BLaER1 (cell line): Measurements from ENCODE around the gene IQCE.
"Not testable (repeated sequence)": the region's sequence is repeated elsewhere in the genome, so short reads cannot be mapped to it uniquely, and the experiment has no call there.

ENCODE experiments used
- H3K27ac ChIP-seq: shearing (Covaris generic); formaldehyde crosslinking; 2 replicates; pipeline ENCODE4 v1.8.1; 2022
- H3K27me3 ChIP-seq: shearing (Covaris generic); formaldehyde crosslinking; 2 replicates; pipeline ENCODE4 v1.8.1; 2022
- H3K36me3 ChIP-seq: shearing (Covaris generic); formaldehyde crosslinking; 2 replicates; pipeline ENCODE4 v1.8.1; 2022
- H3K4me1 ChIP-seq: shearing (Covaris generic); formaldehyde crosslinking; 2 replicates; pipeline ENCODE4 v1.8.1; 2022
- H3K4me2 ChIP-seq: shearing (Covaris generic); formaldehyde crosslinking; 2 replicates; pipeline ENCODE4 v1.8.1; 2022
- H3K4me3 ChIP-seq: shearing (Covaris generic); formaldehyde crosslinking; 2 replicates; pipeline ENCODE4 v1.8.1; 2022
- H3K9ac ChIP-seq: shearing (Covaris generic); formaldehyde crosslinking; 2 replicates; pipeline ENCODE4 v1.8.1; 2022
- H3K9me3 ChIP-seq: shearing (Covaris generic); formaldehyde crosslinking; 2 replicates; pipeline ENCODE4 v1.8.1; 2022
- H4K20me1 ChIP-seq: shearing (Covaris generic); formaldehyde crosslinking; 2 replicates; pipeline ENCODE4 v1.8.1; 2022
- Cebpa-rat ChIP-seq: shearing (Covaris generic); IDR thresholded peaks from 2 replicates; pipeline ENCODE4 v1.8.1; 2022

The IQCE gene

GRCh38 chr7:2608921-2609411 lies 50.2 kb downstream of the IQCE start:
- H3K4me1 ChIP-seq = peaks cover 100% of the 10 kb centered on the region
- no peaks in the 10 kb centered on the region for H3K27me3 ChIP-seq
- peak overlapping the region; percentile 18; the same call in 1 of the 2 replicates for H3K4me3 ChIP-seq
- TF ChIP-seq Cebpa-rat = no peak
- H4K20me1 ChIP-seq = no peaks in the 10 kb centered on the region
- no peaks in the 10 kb centered on the region for H3K36me3 ChIP-seq
- no peaks in the 10 kb centered on the region for H3K9me3 ChIP-seq
- peak overlapping the region; percentile 72 for H3K9ac ChIP-seq
- H3K27ac ChIP-seq = peak overlapping the region; percentile 74
- H3K4me2 ChIP-seq = peak overlapping the region; percentile 91

- Histone ChIP-seq H3K4me3 (peak overlapping the region; percentile 29; the same call in 1 of the 2 replicates), H3K4me2 (peak overlapping the region; percentile 91), H3K27ac (peak overlapping the region; percentile 64), H3K4me1 (peaks cover 100% of the 10 kb centered on the region), H3K9ac (peak overlapping the region; percentile 63)
- H3K9me3 ChIP-seq, H4K20me1 ChIP-seq, H3K27me3 ChIP-seq, H3K36me3 ChIP-seq: not testable (repeated sequence)
These were observed 50.9 kb downstream of the IQCE start for GRCh38 chr7:2609646-2610045.

DNA sequence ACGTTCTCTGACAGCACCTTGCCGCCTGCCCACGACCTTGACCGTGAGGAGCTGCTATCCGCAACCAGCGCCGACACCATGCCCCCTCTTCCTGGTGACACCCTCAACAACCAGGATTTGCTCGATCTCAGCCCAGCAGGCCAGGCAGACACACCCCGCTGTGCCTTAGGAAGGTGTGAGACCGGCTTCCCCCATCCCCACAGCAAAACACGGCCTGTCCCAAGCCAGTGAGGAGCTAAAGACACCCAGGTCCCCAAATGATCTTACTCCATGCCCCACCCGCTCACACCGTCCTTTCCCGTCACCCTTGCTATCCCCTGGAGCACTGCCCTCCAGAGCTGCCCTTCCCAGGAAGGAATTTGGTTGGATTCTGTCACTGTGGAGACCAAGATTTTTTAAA lies 51.7 kb downstream of the IQCE start:
- Histone ChIP-seq H3K4me1 (peaks cover 100% of the 10 kb centered on the region), H3K4me3 (0 out of 2 replicates have a peak overlapping the region, but pooled peaks have one; percentile 29), H3K36me3 (no peaks in the 10 kb centered on the region), H3K4me2 (peak overlapping the region; percentile 91), H3K9me3 (no peaks in the 10 kb centered on the region), H4K20me1 (no peaks in the 10 kb centered on the region), H3K9ac (peak overlapping the region; percentile 63), H3K27me3 (no peaks in the 10 kb centered on the region), H3K27ac (peak overlapping the region; percentile 64)
- no peak for TF ChIP-seq Cebpa-rat

DNA sequence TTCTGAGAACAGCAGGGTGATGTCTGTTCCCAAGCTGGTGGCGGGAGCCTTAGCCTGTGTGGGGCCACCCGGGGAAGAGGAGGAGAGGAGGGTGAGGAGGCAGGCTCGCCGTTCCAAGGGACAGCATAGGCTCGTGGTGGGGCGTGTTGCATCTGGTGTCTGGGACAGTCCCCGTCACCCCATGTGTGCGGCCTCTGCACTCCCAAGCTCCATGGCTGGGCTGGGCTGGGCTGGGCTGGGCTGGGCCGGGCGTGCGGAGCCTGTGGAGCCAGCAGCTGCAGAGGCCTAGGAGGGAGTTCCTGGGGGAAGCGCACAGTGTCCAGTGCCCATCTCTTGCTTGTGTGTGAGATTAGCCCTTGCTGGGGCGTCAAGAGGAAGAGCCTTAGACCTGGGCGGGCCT lies 52.1 kb downstream of the IQCE start:
- Histone ChIP-seq H3K4me1 (peaks cover 100% of the 10 kb centered on the region), H3K4me3 (0 out of 2 replicates have a peak overlapping the region, but pooled peaks have one; percentile 29), H3K9me3 (no peaks in the 10 kb centered on the region), H3K4me2 (peak overlapping the region; percentile 91), H3K27ac (peak overlapping the region; percentile 88), H3K27me3 (no peaks in the 10 kb centered on the region), H4K20me1 (no peaks in the 10 kb centered on the region), H3K9ac (peak overlapping the region; percentile 63), H3K36me3 (no peaks in the 10 kb centered on the region)
- no peak for TF ChIP-seq Cebpa-rat

- Histone ChIP-seq H3K36me3 (no peaks in the 10 kb centered on the region), H3K9me3 (no peaks in the 10 kb centered on the region), H3K27me3 (no peaks in the 10 kb centered on the region), H3K9ac (peak overlapping the region; percentile 48; the same call in 1 of the 2 replicates), H4K20me1 (no peaks in the 10 kb centered on the region), H3K4me2 (peak overlapping the region; percentile 91), H3K4me1 (peaks cover 100% of the 10 kb centered on the region), H3K27ac (peak overlapping the region; percentile 88), H3K4me3 (peak overlapping the region; percentile 5; the same call in 1 of the 2 replicates)
- no peak for TF ChIP-seq Cebpa-rat
These were observed 52.6 kb downstream of the IQCE start for GRCh38 chr7:2611401-2611800.

- H4K20me1 ChIP-seq = no peaks in the 10 kb centered on the region
- peak overlapping the region; percentile 91 for H3K4me2 ChIP-seq
- H3K4me3 ChIP-seq = peak overlapping the region; percentile 5; the same call in 1 of the 2 replicates
- H3K9me3 ChIP-seq = no peaks in the 10 kb centered on the region
- TF ChIP-seq Cebpa-rat = no peak
- no peaks in the 10 kb centered on the region for H3K27me3 ChIP-seq
- H3K4me1 ChIP-seq = peaks cover 100% of the 10 kb centered on the region
- peak overlapping the region; percentile 88 for H3K27ac ChIP-seq
- H3K9ac ChIP-seq = peak overlapping the region; percentile 48
- no peaks in the 10 kb centered on the region for H3K36me3 ChIP-seq
These were observed 53.1 kb downstream of the IQCE start for GRCh38 chr7:2611922-2612321.

- Histone ChIP-seq H3K4me3 (peak overlapping the region; percentile 50; the same call in 1 of the 2 replicates), H3K27me3 (no peaks in the 10 kb centered on the region), H3K4me1 (peaks cover 100% of the 10 kb centered on the region), H3K4me2 (peak overlapping the region; percentile 91), H3K9me3 (no peaks in the 10 kb centered on the region), H3K36me3 (no peaks in the 10 kb centered on the region), H3K9ac (peak overlapping the region; percentile 73; the same call in 1 of the 2 replicates), H3K27ac (peak overlapping the region; percentile 88), H4K20me1 (no peaks in the 10 kb centered on the region)
- TF ChIP-seq Cebpa-rat = no peak
These were observed 53.8 kb downstream of the IQCE start for GRCh38 chr7:2612445-2613097.

- TF ChIP-seq Cebpa-rat = no peak
- no peaks in the 10 kb centered on the region for H3K36me3 ChIP-seq
- peak overlapping the region; percentile 88 for H3K27ac ChIP-seq
- no peaks in the 10 kb centered on the region for H3K9me3 ChIP-seq
- no peaks in the 10 kb centered on the region for H3K27me3 ChIP-seq
- H3K9ac ChIP-seq = peak overlapping the region; percentile 73
- peaks cover 100% of the 10 kb centered on the region for H3K4me1 ChIP-seq
- H3K4me2 ChIP-seq = peak overlapping the region; percentile 91
- H4K20me1 ChIP-seq = no peaks in the 10 kb centered on the region
- H3K4me3 ChIP-seq = peak overlapping the region; percentile 50
These were observed 54.5 kb downstream of the IQCE start for GRCh38 chr7:2613098-2613930.

GRCh38 chr7:2613931-2614600 lies 55.3 kb downstream of the IQCE start:
- H3K4me1 ChIP-seq = peaks cover 98% of the 10 kb centered on the region
- peak overlapping the region; percentile 91 for H3K4me2 ChIP-seq
- peak overlapping the region; percentile 50 for H3K4me3 ChIP-seq
- H3K9me3 ChIP-seq = no peaks in the 10 kb centered on the region
- no peaks in the 10 kb centered on the region for H3K36me3 ChIP-seq
- H4K20me1 ChIP-seq = no peaks in the 10 kb centered on the region
- peak overlapping the region; percentile 73 for H3K9ac ChIP-seq
- H3K27ac ChIP-seq = peak overlapping the region; percentile 88
- H3K27me3 ChIP-seq = no peaks in the 10 kb centered on the region
- no peak for TF ChIP-seq Cebpa-rat
